NB4 (cell line): ENCODE results near the gene TMPRSS6.

Experiments
- CTCF ChIP-seq: IDR thresholded peaks from one replicate; pipeline ENCODE4 v1.5.1; 2012; ENCODE audit warnings: low read depth, low read length
- MAX ChIP-seq: IDR thresholded peaks from 2 replicates; pipeline ENCODE4 v1.6.1; 2011; ENCODE audit warnings: low read depth, low read length
- MYC ChIP-seq: IDR thresholded peaks from 2 replicates; pipeline ENCODE4 v1.6.1; 2011; ENCODE audit warnings: low read depth, low read length
- POLR2A ChIP-seq: IDR thresholded peaks from 2 replicates; pipeline ENCODE4 v1.6.1; 2011; ENCODE audit warnings: mild to moderate bottlenecking; ENCODE audit not compliant: insufficient read length; ENCODE audit errors: extremely low read depth

DNA sequence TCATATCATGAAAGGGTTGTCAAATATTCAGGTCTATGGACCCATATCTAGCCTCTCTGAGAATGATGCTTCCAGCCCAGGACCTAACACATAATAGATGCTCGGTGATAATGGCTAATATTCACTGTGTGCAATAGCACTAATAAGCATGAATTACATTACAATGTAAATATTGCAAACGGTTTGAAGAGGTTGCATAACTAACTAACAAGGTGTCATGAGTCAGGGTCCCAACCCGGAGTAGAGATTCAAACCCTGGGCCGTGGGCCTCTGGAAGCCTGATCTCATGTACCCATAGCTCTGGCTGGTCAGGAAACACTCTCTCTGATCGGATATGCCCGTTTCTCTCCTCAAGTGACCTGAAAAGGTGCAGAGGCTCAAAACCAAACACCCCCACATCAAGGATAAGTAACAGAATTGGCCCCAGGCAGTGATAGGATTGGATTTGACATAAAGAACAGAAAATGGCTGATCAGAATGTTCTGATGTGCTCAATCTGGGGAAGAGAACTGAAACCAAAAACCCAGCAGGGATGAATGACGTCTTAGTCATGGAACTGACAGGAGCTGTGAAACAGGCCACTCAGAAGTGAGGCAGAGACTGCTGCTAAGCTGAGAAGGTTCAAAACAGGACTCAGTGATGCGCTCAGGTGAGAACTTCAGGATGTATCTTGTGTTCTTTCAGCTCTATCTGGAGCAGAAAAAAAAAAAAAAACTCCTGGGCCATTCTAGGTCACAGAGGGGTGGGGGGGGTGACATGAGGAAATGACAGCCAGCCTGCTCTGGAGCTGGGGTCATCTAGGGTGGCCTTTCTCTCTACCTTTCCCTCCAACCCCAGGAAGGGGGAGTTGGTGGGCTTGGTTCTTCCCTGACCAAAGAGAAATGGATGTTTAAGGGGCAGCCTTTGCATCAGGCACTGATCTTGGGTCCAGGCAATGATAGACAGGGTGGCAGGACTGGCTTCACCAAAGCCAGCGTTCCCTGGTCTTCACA, 64.6 kb downstream of the TMPRSS6 start:
- TF ChIP-seq CTCF (no peak), POLR2A (no peak), MAX (no peak), MYC (no peak)
